Endothelial cell of umbilical vein (primary cell): ENCODE measurements around the gene KBTBD13.

Experiments
- MAX ChIP-seq: IDR thresholded peaks from 2 replicates; pipeline ENCODE4 v1.6.1; 2011; ENCODE audit not compliant: insufficient read depth, insufficient read length
- MYC ChIP-seq: IDR thresholded peaks from one replicate; pipeline ENCODE4 v1.6.1; 2011; ENCODE audit warnings: mild to moderate bottlenecking, low read depth, low read length
- POLR2AphosphoS5 ChIP-seq: IDR thresholded peaks from 2 replicates; pipeline ENCODE4 v1.6.1; 2012; ENCODE audit warnings: low read depth, mild to moderate bottlenecking, control low read depth, low read length, moderate library complexity; ENCODE audit not compliant: insufficient read depth
- TF ChIP-seq, protein P1 (sequence below), 2 donors: IDR thresholded peaks; 1 replicate in 1 of 2; 2 replicates in 1 of 2; pipeline ENCODE4 v1.5.1; 2011; ENCODE audit warnings: low read length in 2 of 2, mild to moderate bottlenecking in 2 of 2, moderate library complexity in 2 of 2, control low read depth in 1 of 2, inconsistent platforms in 1 of 2, low read depth in 1 of 2; ENCODE audit not compliant: insufficient read depth in 1 of 2; ENCODE audit errors: extremely low read depth in 1 of 2

DNA sequence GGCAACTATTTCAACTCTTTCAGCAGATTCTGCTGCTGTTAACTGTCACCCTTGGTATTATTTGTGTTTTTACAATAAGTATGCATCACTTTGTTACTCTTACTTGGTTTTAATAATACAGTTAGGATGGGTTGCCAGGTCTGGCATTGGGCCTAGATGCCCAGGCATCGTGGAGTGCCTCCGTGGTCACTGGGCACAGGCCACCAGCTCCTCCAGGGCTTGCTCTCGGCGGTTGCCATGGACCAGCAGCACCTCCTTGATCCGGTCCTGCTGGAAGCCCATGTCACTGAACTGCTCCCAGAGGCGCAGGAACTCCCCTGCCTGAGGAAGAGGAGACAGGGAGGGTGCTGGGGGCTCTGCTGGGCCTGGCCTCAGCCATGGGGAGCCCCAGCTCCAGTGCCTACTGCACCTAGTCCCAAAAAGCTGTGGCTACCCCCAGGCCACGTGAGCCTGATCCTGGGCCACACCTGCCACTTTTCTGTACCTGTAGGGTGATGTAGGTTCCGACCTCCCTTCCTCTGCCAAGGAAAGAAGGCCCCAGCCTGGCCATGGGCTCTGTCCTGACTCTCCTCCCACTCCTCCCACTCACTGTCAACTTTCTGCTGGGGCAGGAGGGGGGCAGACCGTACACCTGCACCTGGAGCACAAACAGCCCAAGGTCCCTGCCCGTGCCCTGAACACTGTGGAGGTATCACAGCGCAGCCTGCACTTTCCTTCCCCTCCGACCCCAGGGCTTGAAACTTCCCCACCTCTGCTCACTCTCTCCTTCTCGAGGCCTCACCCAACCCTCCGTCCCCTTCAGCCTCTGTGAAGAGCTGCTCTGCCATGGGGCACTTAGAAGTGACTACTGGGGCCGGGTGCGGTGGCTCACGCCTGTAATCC is 16.6 kb downstream of the KBTBD13 start:
- TF ChIP-seq MYC (no peak), POLR2AphosphoS5 (no peak), MAX (no peak)
- TF ChIP-seq, protein P1, sequence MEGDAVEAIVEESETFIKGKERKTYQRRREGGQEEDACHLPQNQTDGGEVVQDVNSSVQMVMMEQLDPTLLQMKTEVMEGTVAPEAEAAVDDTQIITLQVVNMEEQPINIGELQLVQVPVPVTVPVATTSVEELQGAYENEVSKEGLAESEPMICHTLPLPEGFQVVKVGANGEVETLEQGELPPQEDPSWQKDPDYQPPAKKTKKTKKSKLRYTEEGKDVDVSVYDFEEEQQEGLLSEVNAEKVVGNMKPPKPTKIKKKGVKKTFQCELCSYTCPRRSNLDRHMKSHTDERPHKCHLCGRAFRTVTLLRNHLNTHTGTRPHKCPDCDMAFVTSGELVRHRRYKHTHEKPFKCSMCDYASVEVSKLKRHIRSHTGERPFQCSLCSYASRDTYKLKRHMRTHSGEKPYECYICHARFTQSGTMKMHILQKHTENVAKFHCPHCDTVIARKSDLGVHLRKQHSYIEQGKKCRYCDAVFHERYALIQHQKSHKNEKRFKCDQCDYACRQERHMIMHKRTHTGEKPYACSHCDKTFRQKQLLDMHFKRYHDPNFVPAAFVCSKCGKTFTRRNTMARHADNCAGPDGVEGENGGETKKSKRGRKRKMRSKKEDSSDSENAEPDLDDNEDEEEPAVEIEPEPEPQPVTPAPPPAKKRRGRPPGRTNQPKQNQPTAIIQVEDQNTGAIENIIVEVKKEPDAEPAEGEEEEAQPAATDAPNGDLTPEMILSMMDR (IDR thresholded peaks at IDR 0.05; ENCODE audit: extremely low read depth in 1 of 2, insufficient read depth in 1 of 2, low read depth in 1 of 2, low read length in 2 of 2): no peak
